BE2C (cell line): ENCODE measurements around the gene ARHGAP23.
A peak's percentile ranks its signal among the peaks of the same experiment; 100 is the strongest.

Source experiments
- DNase-seq: peaks from one replicate; pipeline ENCODE4 v3.0.0-alpha.2; 2020
- H3K27me3 ChIP-seq: fragments of 250-450 bp; sonication (Bioruptor Pico); 2 replicates; pipeline ENCODE4 v1.5.1; 2020; ENCODE audit warnings: mild to moderate bottlenecking
- H3K36me3 ChIP-seq: fragments of 250-450 bp; sonication (Bioruptor Pico); 2 replicates; pipeline ENCODE4 v1.5.1; 2020; ENCODE audit warnings: mild to moderate bottlenecking
- H3K4me1 ChIP-seq: fragments of 250-450 bp; sonication (Bioruptor Pico); 2 replicates; pipeline ENCODE4 v1.5.1; 2020
- H3K4me3 ChIP-seq: 2 replicates; pipeline ENCODE4 v1.5.1; 2011; ENCODE audit warnings: low read depth, low read length
- H3K9me3 ChIP-seq: fragments of 250-450 bp; sonication (Bioruptor Pico); 2 replicates; pipeline ENCODE4 v1.5.1; 2020
- CTCF ChIP-seq: IDR thresholded peaks from 2 replicates; pipeline ENCODE4 v1.5.1; 2012; ENCODE audit warnings: mild to moderate bottlenecking, low read depth, low read length

Gene ARHGAP23

GRCh38 chr17:38460082-38460715 lies 31.9 kb downstream of the ARHGAP23 start:
- Histone ChIP-seq H3K27me3 (no peaks in the 10 kb centered on the region), H3K4me3 (no peak overlapping the region), H3K4me1 (peaks cover 10% of the 10 kb centered on the region), H3K36me3 (no peaks in the 10 kb centered on the region), H3K9me3 (no peaks in the 10 kb centered on the region)
- no peak for DNase-seq
- TF ChIP-seq CTCF: no peak

GRCh38 chr17:38460716-38461630 lies 32.7 kb downstream of the ARHGAP23 start:
- no peak for DNase-seq
- Histone ChIP-seq H3K36me3 (no peaks in the 10 kb centered on the region), H3K27me3 (no peaks in the 10 kb centered on the region), H3K4me1 (peaks cover 10% of the 10 kb centered on the region), H3K4me3 (no peak overlapping the region), H3K9me3 (no peaks in the 10 kb centered on the region)
- TF ChIP-seq CTCF: no peak

- Histone ChIP-seq H3K4me1 (peaks cover 10% of the 10 kb centered on the region), H3K4me3 (no peak overlapping the region), H3K27me3 (no peaks in the 10 kb centered on the region), H3K36me3 (no peaks in the 10 kb centered on the region), H3K9me3 (no peaks in the 10 kb centered on the region)
- DNase-seq: no peak
- no peak for TF ChIP-seq CTCF
These were observed 33.4 kb downstream of the ARHGAP23 start for GRCh38 chr17:38461683-38462082.

GRCh38 chr17:38463451-38463858 lies 35.2 kb downstream of the ARHGAP23 start:
- H3K36me3 ChIP-seq: 0 out of 2 replicates have a peak, but pooled peaks cover 3% of the 10 kb centered on the region
- DNase-seq: no peak
- no peak for TF ChIP-seq CTCF
- H3K4me1 ChIP-seq: peaks cover 10% of the 10 kb centered on the region
- no peaks in the 10 kb centered on the region for H3K27me3 ChIP-seq
- no peak overlapping the region for H3K4me3 ChIP-seq
- H3K9me3 ChIP-seq: no peaks in the 10 kb centered on the region

- no peaks in the 10 kb centered on the region for H3K27me3 ChIP-seq
- H3K36me3 ChIP-seq: 0 out of 2 replicates have a peak, but pooled peaks cover 3% of the 10 kb centered on the region
- peak overlapping the region; percentile 62 for H3K4me3 ChIP-seq
- no peaks in the 10 kb centered on the region for H3K9me3 ChIP-seq
- H3K4me1 ChIP-seq: peaks cover 10% of the 10 kb centered on the region
- TF ChIP-seq CTCF: no peak
- peak; percentile 73 for DNase-seq
These were observed 36.0 kb downstream of the ARHGAP23 start for GRCh38 chr17:38464251-38464722.
